M059J (cell line): ENCODE data around the gene CCDC66. TPM values are rescaled to one million over a fixed set of nuclear protein-coding genes. Genes with fewer than 3 reads are reported as not detected.
A peak's percentile ranks its signal among the peaks of the same experiment; 100 is the strongest.
"Not testable (repeated sequence)": the region's sequence is repeated elsewhere in the genome, so short reads cannot be mapped to it uniquely, and the experiment has no call there.

Source experiments
- DNase-seq: peaks from one replicate; pipeline ENCODE4 v3.0.0-alpha.2; 2012; ENCODE audit warnings: low read depth
- total RNA-seq: library from RNA; depleted of rRNA; stranded (reverse); fragments of >200 nt; shearing (Covaris generic); gene quantifications from 2 replicates; pipeline ENCODE4 v1.2.3, GENCODE V29; 2014; rRNA removed

Gene CCDC66
- total RNA-seq, result 3.1 and 4.3 TPM in 2 replicates

- peak; percentile 81 for DNase-seq
Observed at GRCh38 chr3:56556908-56557830, at the start of gene CCDC66. CCDC66 (plus strand) TSS chr3:56557175; CDS start chr3:56557243, 68 bp downstream.

- no peak for DNase-seq
Observed at GRCh38 chr3:56519641-56520040, 37.3 kb upstream of the CCDC66 start.

GRCh38 chr3:56522374-56522773 is 34.6 kb upstream of the CCDC66 start:
- DNase-seq, result no peak

- DNase-seq, result no peak
Observed at GRCh38 chr3:56525291-56525690, 31.7 kb upstream of the CCDC66 start.

GRCh38 chr3:56536735-56537134 is 20.2 kb upstream of the CCDC66 start:
- no peak for DNase-seq

GRCh38 chr3:56547486-56547885 is 9.5 kb upstream of the CCDC66 start:
- no peak for DNase-seq

- DNase-seq, result no peak
Observed at GRCh38 chr3:56557831-56558170, 826 bp downstream of the CCDC66 start.

GRCh38 chr3:56573501-56573900 is 16.5 kb downstream of the CCDC66 start:
- DNase-seq, result peak; percentile 53

- not testable (repeated sequence) for DNase-seq
Observed at GRCh38 chr3:56581941-56582340, 25.0 kb downstream of the CCDC66 start.

- DNase-seq, result not testable (repeated sequence)
Observed at GRCh38 chr3:56584275-56584674, 27.3 kb downstream of the CCDC66 start.

GRCh38 chr3:56590814-56591213 is 33.8 kb downstream of the CCDC66 start:
- DNase-seq, result no peak

GRCh38 chr3:56591262-56591661 is 34.3 kb downstream of the CCDC66 start:
- no peak for DNase-seq

GRCh38 chr3:56593455-56594158 is 36.6 kb downstream of the CCDC66 start:
- DNase-seq, result no peak

GRCh38 chr3:56595975-56596840 is 39.2 kb downstream of the CCDC66 start:
- no peak for DNase-seq

GRCh38 chr3:56608479-56608878 is 51.5 kb downstream of the CCDC66 start:
- not testable (repeated sequence) for DNase-seq

- no peak for DNase-seq
Observed at GRCh38 chr3:56610669-56611335, 53.8 kb downstream of the CCDC66 start.

GRCh38 chr3:56611364-56611763 is 54.4 kb downstream of the CCDC66 start:
- no peak for DNase-seq

GRCh38 chr3:56612146-56612545 is 55.2 kb downstream of the CCDC66 start:
- DNase-seq, result no peak

- DNase-seq, result no peak
Observed at GRCh38 chr3:56613016-56613415, 56.0 kb downstream of the CCDC66 start.

GRCh38 chr3:56616478-56617006 is 59.6 kb downstream of the CCDC66 start:
- DNase-seq, result no peak

- DNase-seq, result no peak
Observed at GRCh38 chr3:56620371-56620770, 63.4 kb downstream of the CCDC66 start.
